ENCODE results near the gene PDE4B.

The PDE4B gene

DNA sequence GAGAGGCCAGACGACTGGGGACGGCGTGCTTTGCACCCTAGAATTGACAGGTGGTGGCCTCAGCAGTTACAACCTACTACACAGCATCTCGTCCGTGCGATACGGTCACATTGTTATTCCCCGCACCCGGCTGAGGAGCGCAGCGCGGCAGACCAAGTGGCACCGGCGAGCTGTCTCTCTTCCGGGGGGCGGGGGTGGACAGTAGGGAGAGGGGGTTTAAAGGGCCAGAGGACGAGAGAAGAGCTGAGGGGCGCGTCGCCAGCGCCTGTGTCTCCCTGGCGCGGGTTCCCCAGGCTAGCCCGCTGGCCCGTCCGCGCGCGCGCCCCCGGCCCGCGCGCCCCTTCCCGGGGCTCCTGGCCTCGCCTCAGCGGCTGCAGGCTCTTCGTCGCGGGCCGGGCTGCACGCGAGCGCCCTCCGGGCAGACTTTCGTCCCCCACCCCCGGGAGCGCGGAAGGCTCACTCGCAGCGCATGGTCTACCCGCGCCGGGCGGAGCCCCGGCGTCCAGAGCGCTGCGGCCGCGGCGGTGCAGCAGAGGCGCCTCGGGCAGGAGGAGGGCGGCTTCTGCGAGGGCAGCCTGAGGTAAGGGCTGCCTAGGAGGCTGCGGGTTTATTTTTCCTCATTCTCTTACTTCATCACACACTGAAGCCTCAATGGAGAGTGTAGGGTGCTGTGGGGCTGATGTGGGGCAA is at the start of gene PDE4B:
Gene PDE4B, plus strand, starts transcription at position 227 of the 690 bp plus-strand sequence.
- DNase-seq = no peak

DNA sequence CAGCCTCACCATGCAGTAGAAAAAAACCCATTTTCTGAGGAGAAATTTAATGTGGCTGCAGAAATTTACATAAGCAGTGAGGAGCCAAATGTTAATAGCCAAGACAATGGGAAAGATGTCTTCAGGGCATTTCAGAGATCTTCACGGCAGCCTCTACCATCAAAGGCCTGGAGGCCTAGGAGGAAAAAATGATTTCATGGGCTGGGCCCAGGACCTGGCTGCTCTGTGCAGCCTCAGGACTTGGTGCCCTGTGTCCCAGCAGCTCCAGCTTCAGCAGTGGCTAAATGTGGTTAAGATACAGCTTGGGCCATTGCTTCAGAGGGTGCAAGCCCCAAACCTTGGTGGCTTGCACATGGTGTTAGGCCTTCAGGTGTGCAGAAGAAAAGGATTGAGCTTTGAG is 48.0 kb upstream of the PDE4B start:
- DNase-seq = no peak

DNA sequence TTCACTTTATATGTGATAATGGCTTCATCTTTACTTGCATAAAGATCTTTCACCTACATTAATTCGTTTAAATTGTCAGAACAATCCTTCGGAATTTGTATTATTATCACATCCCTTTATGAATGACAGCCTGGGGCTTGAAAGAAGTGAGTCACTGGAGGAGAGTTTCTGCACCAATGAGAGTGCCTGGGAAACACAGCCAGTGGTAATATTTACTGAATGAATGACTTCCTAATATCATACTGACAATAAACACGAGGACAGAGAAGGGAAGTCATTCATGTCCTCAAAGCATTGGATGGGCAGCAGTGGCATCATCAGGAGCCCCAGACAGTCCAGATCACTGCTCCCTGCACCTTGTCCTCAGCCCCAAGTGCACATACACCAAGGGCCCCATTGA is 40.7 kb upstream of the PDE4B start:
- no peak for DNase-seq

DNA sequence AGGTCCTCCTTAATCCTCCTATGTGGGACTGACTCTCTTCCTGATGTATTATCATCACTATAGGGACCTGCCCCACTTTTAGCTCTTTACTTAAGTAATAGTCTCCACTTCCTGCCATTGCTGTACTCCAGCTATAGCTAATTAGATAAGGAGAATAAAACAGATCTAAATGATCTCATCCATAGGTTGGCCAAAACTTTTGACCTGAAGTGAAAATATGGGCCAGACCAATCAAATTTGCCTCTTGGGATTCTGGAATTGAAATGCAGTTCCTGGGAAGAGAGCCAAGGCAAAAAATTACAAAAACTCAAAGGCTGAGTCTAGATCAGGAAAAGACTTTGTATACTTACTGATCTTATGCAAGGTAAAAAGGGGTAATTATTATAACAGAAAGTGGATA is 36.1 kb upstream of the PDE4B start:
- DNase-seq = no peak

DNA sequence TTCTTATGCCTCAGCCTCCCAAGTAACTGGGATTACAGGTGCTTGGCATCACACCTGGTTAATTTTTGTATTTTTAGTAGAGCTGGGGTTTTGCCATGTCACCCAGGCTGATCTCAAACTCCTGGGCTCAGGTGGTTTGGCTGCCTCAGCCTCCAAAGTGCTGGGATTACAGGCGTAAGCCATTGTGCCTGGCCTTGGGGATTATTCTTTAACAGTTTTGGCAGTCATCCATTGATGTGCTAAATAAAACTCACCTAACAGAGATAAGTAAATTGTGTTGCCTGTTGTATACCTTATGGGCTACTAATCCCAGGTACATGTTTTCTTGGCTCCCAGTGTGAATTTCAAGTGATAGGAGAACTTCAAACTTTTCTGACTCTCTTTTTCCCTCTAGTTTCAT is 35.2 kb upstream of the PDE4B start:
- no peak for DNase-seq

DNA sequence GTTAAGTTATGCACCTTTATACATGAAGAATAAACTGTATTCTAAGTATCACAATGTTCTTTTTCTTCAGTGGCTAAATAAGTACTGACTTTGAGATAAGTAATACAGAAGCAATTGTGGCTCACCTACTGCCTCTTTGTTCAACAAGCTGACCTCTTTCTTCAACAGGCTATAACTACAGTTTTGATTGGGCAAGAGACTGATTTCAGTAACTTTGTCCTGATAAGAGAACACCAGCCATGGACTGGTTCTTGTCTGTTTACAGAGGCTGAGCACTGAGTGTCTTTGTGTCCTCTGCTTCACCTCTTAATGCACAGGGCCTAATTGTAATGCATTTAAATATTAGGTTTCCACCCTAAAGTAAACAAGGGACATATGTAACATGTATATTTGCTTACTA is 34.6 kb upstream of the PDE4B start:
- DNase-seq = no peak

DNA sequence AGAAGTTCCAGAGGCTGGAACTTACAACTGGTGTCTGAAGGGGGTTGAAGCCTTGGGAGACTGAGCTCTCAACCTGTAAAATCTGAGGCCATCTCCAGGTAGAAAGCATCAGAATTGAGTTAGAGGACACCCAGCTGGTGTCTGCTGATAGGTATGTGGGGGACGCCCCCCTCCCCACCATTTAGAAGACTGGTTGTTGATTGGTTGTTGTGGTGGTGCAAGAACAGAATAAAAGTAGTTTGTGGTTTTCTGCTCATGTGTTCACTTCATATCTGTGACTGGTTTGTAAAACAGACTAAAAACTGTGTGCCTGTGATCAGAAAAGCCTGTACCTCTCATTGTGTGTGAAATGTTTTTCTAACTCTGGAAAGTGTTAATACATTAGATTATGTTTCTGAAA is 33.2 kb upstream of the PDE4B start:
- DNase-seq = no peak

DNA sequence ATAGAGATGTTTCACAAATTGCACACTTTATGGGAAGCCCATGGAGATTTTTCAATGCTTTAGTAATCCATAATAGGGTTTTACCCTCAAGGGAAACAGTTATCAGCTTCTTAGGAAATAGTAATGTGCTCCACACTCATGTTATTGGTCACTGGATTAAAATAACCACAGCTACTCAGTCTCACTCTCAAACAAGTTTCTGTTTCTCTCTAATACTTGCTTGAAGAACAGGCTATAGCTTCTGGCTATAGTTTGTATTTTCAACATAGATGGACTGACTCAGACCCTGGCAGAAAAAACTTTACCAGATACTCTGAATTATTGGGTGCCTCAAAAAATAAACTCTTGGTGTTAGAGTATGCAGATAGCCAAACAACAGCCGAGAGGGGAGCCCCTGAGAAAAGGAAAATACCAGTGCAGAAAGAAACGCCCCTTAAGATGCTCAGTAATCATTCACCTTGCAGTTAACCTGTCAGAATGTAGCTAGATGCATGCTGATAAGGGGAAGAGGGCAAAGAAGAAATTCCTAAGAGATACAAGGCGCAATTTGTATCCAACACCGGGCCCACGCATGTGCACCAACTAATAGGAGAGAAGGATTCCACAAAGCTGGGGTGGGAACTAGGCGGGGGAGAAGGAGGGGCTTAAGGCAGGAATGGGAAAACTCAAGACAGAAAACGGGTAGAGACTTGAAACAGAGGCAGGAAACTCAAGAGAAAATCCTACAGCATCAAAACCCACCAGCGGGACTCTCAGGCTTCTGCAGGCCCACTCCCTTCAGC is 30.4 kb upstream of the PDE4B start:
- DNase-seq = no peak

DNA sequence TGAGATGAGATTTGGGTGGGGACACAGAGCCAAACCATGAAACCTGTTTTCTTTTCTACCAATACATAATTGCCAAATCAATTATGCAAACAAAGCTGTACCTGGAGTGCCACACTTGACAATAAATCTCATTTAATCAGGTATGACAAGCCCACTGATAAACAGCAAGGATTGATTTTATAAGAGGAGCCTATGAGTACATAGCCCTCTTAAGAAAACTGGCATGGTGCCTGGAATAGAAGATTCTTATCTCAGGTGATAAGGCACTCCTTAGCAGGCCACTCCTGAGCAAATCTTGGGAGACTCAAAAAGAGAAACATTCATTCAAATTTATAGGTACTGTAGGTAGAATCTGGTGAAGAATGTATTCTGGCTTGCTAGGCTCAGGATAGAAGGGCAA is 28.6 kb upstream of the PDE4B start:
- DNase-seq = no peak

DNA sequence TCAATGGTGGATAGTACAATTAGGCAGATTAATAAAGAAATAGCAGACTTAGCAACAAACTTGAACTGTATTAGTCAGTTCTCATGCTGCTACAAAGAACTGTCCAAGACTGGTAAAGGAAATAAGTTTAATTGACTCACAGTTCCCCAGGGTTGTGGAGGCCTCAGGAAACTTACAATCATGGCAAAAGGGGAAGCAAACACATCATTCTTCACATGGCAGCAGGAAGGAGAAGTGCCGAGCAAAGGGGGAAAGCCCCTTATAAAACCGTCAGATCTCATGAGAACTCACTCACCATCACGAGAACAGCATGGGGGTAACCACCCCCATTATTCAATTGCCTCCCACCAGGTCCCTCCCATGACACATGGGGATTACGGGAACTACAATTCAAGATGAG is 27.1 kb upstream of the PDE4B start:
- no peak for DNase-seq

DNA sequence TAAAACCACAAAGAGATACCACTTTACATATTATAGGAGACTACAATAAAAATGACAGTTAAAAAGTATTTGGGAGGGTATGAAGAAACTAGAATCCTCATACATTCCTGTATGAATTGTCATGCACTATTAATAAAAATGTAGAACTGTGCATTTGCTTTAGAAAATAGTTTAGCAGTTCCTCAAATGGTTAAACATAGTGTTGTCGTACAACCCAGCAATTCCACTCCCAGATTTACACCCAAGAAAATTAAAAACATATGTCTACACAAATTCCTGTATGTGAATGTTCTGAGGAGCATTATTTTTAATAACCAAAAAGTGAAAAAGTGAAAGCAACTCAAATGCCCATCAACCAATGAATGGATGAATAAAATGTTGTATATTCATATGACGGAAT is 23.1 kb upstream of the PDE4B start:
- DNase-seq = no peak

DNA sequence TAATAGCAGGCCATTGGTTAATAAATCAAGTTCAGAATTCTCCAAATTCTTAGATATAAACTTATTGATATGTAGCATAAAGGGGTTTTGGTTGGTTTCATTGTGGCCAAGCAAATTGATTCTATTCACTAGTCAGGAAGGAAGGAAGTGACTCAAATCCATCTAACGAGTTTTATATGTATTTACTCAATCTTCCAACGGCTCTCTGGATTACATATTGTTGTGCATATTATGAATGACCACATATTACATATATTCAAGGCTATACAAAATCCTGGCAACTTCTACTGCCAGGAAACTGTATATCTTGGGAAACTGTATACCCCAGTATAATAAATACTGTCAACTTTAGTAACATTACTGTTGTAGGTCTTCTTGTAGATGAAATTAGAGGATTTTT is 20.1 kb upstream of the PDE4B start:
- DNase-seq = no peak

DNA sequence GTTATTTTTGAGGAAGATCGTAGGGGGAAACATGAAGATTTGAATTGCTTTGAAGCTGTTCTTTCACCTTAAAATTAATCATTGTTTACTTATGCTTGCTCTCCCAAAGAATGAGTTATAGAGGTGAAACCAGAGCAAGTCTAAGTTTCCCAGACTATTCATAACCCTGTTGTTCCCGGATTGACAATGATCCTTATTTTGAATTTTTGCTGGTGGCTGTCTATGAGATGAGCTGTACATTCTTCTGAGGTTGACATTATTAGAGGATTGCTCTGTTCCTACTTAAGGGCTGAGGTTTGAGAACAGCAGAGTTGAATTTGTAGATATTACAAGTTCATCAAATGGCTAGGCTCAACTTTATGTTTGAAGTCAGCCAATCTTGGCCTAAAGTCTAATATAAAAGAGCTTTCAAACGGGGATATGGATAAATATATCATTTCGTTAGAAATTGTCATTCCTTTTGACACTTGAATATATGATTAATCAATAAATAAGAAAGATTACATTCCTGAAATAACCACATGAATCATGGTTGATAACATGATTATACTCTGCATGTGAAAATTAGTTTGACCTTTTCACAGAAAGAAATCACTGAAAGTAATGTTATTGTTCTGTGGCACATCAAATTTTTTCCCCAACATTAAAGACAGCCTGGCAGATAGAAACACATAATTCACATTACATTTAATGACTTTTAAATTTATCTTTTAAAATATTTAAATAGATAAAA is 19.1 kb upstream of the PDE4B start:
- DNase-seq = no peak

DNA sequence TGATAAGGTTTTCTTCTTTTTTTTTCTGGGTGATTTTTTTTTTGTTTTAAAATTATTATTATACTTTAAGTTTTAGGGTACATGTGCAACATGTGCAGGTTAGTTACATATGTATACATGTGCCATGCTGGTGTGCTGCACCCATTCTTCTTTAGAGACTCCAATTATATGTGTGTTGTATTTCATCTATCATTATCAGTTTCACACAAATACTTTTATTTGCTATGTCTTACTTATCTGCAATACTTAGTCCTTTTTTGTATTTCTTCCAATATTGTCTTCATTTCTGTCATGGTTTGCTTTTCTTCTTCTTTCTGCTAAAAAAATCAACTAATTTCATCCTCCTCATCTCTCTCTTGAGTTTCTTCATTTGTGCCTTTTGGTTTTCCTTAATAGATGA is 3.9 kb upstream of the PDE4B start:
- DNase-seq = no peak

DNA sequence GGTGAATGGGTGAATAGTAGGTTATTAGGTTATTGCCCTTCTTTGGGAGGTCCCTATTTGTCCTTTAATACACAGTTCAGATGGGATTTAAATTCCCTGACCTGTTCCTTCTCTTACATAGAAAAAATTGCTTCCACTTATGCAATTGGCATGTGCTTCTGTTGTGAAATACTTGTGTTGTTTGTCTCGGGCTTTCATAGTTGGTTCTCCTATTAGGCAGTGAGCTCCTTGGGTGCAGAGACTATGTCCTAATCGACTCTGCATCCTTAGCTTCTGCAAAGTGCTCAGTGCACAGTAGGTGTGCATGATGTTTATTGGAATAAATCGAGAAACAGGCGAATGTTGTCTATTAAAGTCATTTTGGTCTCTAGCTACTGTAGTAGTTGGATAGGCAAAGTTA is 1.3 kb upstream of the PDE4B start:
- no peak for DNase-seq

DNA sequence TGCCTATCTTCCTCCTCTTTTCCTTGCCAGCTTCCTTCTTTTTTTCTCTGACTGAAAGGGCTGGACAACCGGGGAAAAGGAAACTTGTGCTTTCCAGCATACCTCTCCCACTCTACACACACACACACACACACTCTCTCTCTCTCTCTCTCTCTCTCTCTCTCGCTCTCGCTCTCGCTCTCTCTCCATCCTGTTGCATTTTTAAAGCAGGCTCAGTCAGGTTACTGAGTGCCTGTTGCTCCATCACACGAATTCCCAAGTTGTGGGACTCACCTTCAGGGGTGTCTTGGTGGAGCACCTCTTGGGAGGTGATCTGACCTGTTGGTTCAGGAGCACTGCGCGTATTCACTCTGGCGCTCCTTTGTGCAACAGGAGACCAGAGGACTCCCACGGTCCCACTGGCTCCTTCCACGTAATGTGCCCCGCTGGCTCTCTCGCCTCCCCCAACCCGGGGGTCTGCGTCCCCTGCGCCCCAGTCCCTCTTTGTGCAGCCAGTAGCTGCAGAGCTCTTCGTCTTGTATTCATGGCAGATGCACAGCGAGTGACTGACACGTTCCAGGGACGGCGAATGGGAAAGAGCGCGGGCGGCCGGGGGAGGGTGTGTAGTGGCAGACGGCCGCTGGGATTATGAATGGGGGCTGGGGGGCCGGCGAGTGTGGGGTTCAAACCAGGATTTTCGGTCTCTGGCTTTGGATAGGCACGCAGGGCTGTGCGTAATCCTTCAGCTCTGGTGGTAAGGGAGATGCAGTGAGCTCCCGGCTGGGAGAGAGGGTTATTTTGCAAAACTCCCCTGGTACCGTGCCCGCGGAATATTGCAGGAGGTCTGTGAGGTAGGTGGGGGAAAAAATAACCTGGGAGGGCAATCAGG is 660 bp upstream of the PDE4B start:
- DNase-seq = no peak

DNA sequence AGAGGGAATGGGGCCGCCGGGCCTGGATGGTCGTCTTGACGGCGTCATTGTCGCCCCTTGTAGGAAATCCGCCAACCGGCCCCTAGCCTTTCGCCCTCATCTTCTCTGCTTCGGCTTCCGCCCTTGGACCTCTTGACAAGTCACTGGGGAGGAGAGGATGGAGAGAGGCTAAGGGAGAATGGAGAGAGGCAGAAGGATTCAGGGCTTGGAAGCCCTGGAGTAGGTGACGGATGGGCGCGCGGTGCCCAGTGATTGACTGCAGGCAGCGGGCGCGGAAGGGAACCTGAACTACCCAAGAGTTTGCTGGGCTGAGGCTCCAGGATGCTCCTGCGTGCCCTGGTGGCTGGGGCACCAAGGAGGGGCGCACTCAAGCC is 651 bp downstream of the PDE4B start:
- DNase-seq = no peak

DNA sequence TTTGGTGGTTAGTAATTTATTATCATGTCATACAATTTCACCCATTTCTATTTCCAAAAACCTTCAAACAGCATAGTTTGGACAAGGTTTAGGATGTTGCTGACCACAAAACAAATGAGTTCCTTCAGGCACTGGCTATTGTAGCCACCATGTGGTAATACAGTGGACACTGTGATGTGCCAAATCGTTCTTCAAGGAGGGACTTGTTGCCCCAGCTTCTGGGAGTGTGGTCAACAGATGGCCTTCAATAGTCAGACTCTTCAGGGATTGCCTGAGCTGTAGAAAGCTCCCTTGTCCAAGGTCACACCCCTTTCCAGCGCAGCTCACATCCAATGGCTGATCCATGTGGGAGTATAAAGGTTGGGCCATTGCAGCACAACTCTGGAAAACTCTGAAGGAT is 2.6 kb downstream of the PDE4B start:
- DNase-seq = no peak

DNA sequence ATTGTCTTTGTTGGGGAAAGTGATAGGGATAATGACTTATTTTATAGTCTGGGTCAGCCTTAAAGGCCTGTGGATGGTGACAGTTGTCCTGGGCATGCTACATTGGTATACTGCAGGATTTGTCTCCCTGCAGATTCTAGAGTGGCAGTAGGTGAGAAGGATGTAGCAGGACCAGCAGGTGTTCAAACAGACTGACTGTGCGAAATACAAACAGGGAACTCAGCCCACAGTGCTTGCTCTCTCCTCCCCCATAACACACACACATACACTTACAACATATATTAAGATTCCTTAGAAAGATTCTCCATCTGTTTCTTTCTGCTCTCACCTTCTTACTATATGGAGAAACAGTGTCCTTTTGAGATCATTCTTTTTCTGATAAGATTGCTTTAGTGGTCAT is 6.9 kb downstream of the PDE4B start:
- no peak for DNase-seq

DNA sequence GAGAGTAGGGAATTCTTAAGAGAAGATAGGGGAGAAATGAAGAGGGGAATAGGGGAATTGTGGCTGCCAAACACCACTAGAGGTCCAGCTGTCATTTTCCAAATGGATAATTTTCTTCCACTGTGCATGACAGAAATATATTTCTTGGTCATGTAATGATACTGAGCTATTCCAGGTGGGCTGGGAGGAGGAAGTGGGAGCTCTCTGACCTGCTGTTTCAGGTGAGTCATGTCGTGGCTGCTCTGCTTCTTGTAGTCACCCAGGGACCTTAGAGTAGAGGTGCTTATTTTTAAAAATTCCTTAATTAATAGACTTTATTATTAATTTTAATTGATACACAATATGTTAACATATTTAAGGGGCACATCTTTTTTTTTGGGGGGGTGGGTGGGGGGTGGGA is 11.9 kb downstream of the PDE4B start:
- DNase-seq = no peak

DNA sequence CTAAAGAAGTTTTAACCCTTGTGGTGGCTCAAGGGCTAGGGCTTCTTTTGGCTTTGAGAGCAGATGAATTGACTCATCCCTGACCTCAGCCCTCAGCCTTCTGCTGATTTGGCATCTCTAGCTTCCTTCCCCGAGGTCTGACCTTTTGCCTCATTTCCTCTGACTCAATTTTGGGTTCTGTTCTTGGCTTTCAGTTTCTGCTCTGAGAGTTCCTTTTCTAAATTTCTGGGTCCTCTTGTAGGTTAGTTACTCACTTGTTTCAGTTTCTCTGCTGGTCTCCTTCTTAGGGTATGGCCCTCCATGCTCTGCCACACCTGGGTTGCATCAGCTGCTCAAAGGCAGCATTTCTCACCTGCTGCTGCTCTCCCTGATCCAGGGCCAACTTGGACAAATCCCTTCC is 19.4 kb downstream of the PDE4B start:
- peak in 1 of 2 donors; percentile 19 for DNase-seq

DNA sequence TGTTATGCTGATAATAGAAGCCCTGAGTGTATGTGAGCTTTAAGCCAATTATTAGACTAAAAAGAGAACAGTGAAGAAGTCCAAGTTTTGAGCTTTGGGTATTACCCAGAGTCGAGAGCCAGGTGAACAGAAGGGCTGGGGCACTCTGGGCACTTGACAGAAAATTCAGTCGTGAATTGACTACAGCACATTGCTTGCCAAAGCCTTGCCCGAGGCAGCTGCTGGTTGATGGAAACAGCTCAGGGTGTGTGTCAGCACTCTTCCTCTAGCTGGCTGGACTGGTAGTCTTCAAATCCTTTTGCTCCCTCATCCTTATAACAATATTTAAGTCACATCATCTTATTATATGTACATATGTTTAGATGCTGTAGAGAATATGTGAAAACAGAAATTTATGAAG is 21.3 kb downstream of the PDE4B start:
- DNase-seq = peak; percentile 5 to 44

DNA sequence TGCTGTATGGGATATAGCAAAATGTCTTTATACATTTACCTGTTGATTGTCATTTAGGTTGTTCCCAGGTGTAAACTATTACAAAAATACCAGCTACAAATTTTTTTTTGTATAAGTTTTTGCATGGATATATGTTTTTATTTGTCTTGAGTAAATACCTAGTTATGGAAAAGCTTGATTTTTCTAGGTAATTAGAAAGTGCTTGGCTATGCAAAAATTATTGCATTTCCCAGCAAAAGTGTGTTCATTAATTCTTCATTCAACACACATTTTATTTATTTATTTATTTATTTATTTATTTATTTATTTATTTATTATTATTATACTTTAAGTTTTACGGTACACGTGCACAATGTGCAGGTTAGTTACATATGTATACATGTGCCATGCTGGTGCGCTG is 22.1 kb downstream of the PDE4B start:
- DNase-seq = no peak
